ENCODE data around the gene STXBP5L.
"Not testable (repeated sequence)": the region's sequence is repeated elsewhere in the genome, so short reads cannot be mapped to it uniquely, and the experiment has no call there.

STXBP5L gene

GRCh38 chr3:121175083-121175482, 267.1 kb downstream of the STXBP5L start:
- in situ Hi-C loops (cut with MboI; ENCODE audit: low pct_unique_long_range_greater_than_20kb, low sequenced_read_pairs) = no loop called here
- DNase-seq = no peak

GRCh38 chr3:121190626-121191025, 282.6 kb downstream of the STXBP5L start:
- DNase-seq; in situ Hi-C loops (cut with MboI; ENCODE audit: low pct_unique_long_range_greater_than_20kb, low sequenced_read_pairs): not testable (repeated sequence)

- in situ Hi-C loops (cut with MboI; ENCODE audit: low pct_unique_long_range_greater_than_20kb, low sequenced_read_pairs) = no loop called here
- no peak for DNase-seq
Measured at GRCh38 chr3:121202573-121202972, 294.6 kb downstream of the STXBP5L start.

- in situ Hi-C loops (cut with MboI; ENCODE audit: low pct_unique_long_range_greater_than_20kb, low sequenced_read_pairs) = no loop called here
Measured at GRCh38 chr3:121223116-121223515, 315.1 kb downstream of the STXBP5L start.

GRCh38 chr3:121228971-121229370, 321.0 kb downstream of the STXBP5L start:
- in situ Hi-C loops (cut with MboI; ENCODE audit: low pct_unique_long_range_greater_than_20kb, low sequenced_read_pairs) = no loop called here
- peak; percentile 65 for DNase-seq

More at GRCh38 chr3:121223116-121223515, 315.1 kb downstream of the STXBP5L start:
- DNase-seq = no peak

GRCh38 chr3:121230194-121230593, 322.2 kb downstream of the STXBP5L start:
- in situ Hi-C loops (cut with MboI; ENCODE audit: low pct_unique_long_range_greater_than_20kb, low sequenced_read_pairs); DNase-seq: not testable (repeated sequence)

GRCh38 chr3:121231872-121232271, 323.9 kb downstream of the STXBP5L start:
- in situ Hi-C loops (cut with MboI; ENCODE audit: low pct_unique_long_range_greater_than_20kb, low sequenced_read_pairs) = no loop called here
- no peak for DNase-seq

- DNase-seq = no peak
- in situ Hi-C loops (cut with MboI; ENCODE audit: low pct_unique_long_range_greater_than_20kb, low sequenced_read_pairs) = no loop called here
Measured at GRCh38 chr3:121232309-121233225, 324.6 kb downstream of the STXBP5L start.

- no peak for DNase-seq
- in situ Hi-C loops (cut with MboI; ENCODE audit: low pct_unique_long_range_greater_than_20kb, low sequenced_read_pairs) = no loop called here
Measured at GRCh38 chr3:121243208-121243607, 335.2 kb downstream of the STXBP5L start.

- in situ Hi-C loops (cut with MboI; ENCODE audit: low pct_unique_long_range_greater_than_20kb, low sequenced_read_pairs) = no loop called here
- no peak for DNase-seq
Measured at GRCh38 chr3:121252676-121253075, 344.7 kb downstream of the STXBP5L start.

- DNase-seq = peak; percentile 3
Measured at GRCh38 chr3:121269389-121269788, 361.4 kb downstream of the STXBP5L start.

GRCh38 chr3:121274411-121274810, 366.4 kb downstream of the STXBP5L start:
- no peak for DNase-seq
- in situ Hi-C loops (cut with MboI; ENCODE audit: low pct_unique_long_range_greater_than_20kb, low sequenced_read_pairs) = no loop called here

More at GRCh38 chr3:121269389-121269788, 361.4 kb downstream of the STXBP5L start:
- in situ Hi-C loops (cut with MboI; ENCODE audit: low pct_unique_long_range_greater_than_20kb, low sequenced_read_pairs) = no loop called here

- DNase-seq = no peak
- in situ Hi-C loops (cut with MboI; ENCODE audit: low pct_unique_long_range_greater_than_20kb, low sequenced_read_pairs) = no loop called here
Measured at GRCh38 chr3:121295452-121295851, 387.4 kb downstream of the STXBP5L start.

- in situ Hi-C loops (cut with MboI; ENCODE audit: low pct_unique_long_range_greater_than_20kb, low sequenced_read_pairs) = no loop called here
- no peak for DNase-seq
Measured at GRCh38 chr3:121295979-121296378, 388.0 kb downstream of the STXBP5L start.

GRCh38 chr3:121324320-121324719, 416.3 kb downstream of the STXBP5L start:
- no peak for DNase-seq
- in situ Hi-C loops (cut with MboI; ENCODE audit: low pct_unique_long_range_greater_than_20kb, low sequenced_read_pairs) = no loop called here

GRCh38 chr3:121330118-121330517, 422.1 kb downstream of the STXBP5L start:
- in situ Hi-C loops (cut with MboI; ENCODE audit: low pct_unique_long_range_greater_than_20kb, low sequenced_read_pairs) = no loop called here
- DNase-seq = no peak

- no peak for DNase-seq
- in situ Hi-C loops (cut with MboI; ENCODE audit: low pct_unique_long_range_greater_than_20kb, low sequenced_read_pairs) = no loop called here
Measured at GRCh38 chr3:121330634-121331033, 422.6 kb downstream of the STXBP5L start.

GRCh38 chr3:121355960-121356359, 448.0 kb downstream of the STXBP5L start:
- in situ Hi-C loops (cut with MboI; ENCODE audit: low pct_unique_long_range_greater_than_20kb, low sequenced_read_pairs); DNase-seq: not testable (repeated sequence)

- in situ Hi-C loops (cut with MboI; ENCODE audit: low pct_unique_long_range_greater_than_20kb, low sequenced_read_pairs) = no loop called here
- no peak for DNase-seq
Measured at GRCh38 chr3:121362035-121362734, 454.2 kb downstream of the STXBP5L start.

GRCh38 chr3:121388308-121388707, 480.3 kb downstream of the STXBP5L start:
- in situ Hi-C loops (cut with MboI; ENCODE audit: low pct_unique_long_range_greater_than_20kb, low sequenced_read_pairs) = not testable (repeated sequence)

More at GRCh38 chr3:121388308-121388707, 480.3 kb downstream of the STXBP5L start:
- not testable (repeated sequence) for DNase-seq

Measured in KBM-7 (cell line).